ENCODE results near the gene ACTR3C. TPM values are rescaled to one million over a fixed set of nuclear protein-coding genes. Genes with fewer than 3 reads are reported as not detected.
A peak's percentile ranks its signal among the peaks of the same experiment; 100 is the strongest.

The ACTR3C gene
- total and polyA plus RNA-seq, 2 of the 13 experiments (the other 11 are each of a cell fraction or from before 2014, with no cell fraction given), result 3.8 to 7.5 TPM

DNA sequence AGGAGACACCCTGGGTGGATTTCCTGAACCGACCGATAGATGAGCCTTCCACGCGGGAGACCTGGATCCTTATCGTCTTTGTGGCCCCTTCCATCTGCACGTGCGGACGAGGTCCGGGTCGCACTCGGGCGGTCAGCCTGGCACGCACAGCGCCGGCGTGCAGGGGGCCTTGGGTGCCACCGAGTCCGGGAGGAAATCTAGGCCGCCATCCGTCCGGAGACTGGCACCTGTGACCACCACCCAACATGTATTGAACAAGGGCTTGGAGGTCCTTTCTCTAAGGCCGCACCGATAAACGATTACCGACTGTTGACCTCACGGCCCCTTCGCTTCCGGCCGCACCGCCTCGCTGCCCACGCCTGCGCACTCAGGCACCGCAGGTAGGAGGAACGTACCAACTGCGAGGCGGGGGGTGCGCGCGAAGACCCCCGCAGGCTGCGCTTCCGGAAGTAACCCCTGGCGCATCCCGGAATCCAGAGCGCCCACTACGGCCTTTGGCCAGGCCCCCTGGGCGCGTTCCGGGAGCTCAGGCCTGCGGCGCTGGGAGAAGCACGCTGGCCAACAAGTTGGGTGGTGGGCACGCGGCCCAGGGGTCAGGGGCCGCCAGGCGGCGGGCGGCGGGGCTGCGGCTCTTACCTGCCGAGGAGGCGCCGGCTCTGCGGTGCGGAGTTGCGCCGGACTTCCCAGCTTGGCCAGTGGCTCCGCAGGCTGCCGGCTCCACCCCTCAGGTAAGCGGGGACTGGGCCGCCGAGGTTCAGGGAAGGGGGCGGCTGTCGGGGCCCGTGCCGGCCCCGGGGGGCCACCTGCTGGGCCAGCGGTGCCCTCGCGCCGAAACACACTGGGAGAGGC is at the start of gene ACTR3C, which contains the start of gene LRRC61 (continued):
- TF ChIP-seq GPN1 (CRISPR knock-in tag; IDR thresholded peaks at IDR 0.05; ENCODE audit: borderline replicate concordance) (0 out of 2 replicates have a peak, but pooled peaks have one; percentile 43), SRY (CRISPR knock-in tag; IDR thresholded peaks at IDR 0.05) (peak; percentile 93), HCFC1 (IDR thresholded peaks at IDR 0.05; ENCODE audit: low read depth, low read length) (peak; percentile 11; the same call in 1 of the 2 replicates), SIN3A (IDR thresholded peaks at IDR 0.05; ENCODE audit: borderline replicate concordance, low read depth, low read length) (peak; percentile 75; the same call in 1 of the 2 replicates), SMAD1 (CRISPR knock-in tag; IDR thresholded peaks at IDR 0.05; ENCODE audit: borderline replicate concordance, low read depth) (peak; percentile 92), ZNF747 (CRISPR knock-in tag; IDR thresholded peaks at IDR 0.05; ENCODE audit: borderline replicate concordance) (peak; percentile 94), ELF4 (CRISPR knock-in tag; IDR thresholded peaks at IDR 0.05; ENCODE audit: borderline replicate concordance) (peak; percentile 88; the same call in 1 of the 2 replicates), SMYD3 (CRISPR knock-in tag; IDR thresholded peaks at IDR 0.05) (no peak), ZNF607 (CRISPR knock-in tag; IDR thresholded peaks at IDR 0.05; ENCODE audit: borderline replicate concordance) (peak; percentile 94), ZBTB7B (CRISPR knock-in tag; IDR thresholded peaks at IDR 0.05) (peak; percentile 100), RFX3 (CRISPR knock-in tag; IDR thresholded peaks at IDR 0.05) (no peak), MIER3 (CRISPR knock-in tag; IDR thresholded peaks at IDR 0.05; ENCODE audit: borderline replicate concordance) (peak; percentile 78; the same call in 1 of the 2 replicates), GABPA (IDR thresholded peaks at IDR 0.05; ENCODE audit: low read depth, low read length) (peak; percentile 73), GABPA (CRISPR knock-in tag; IDR thresholded peaks at IDR 0.05; ENCODE audit: low read depth) (peak; percentile 91), POGZ (CRISPR knock-in tag; IDR thresholded peaks at IDR 0.05) (peak; percentile 89), KDM5B (CRISPR knock-in tag; IDR thresholded peaks at IDR 0.05; ENCODE audit: borderline replicate concordance) (peak; percentile 96; the same call in 1 of the 2 replicates), ZC3H4 (CRISPR knock-in tag; IDR thresholded peaks at IDR 0.05; ENCODE audit: borderline replicate concordance) (peak; percentile 47; the same call in 1 of the 2 replicates), ZSCAN9 (CRISPR knock-in tag; IDR thresholded peaks at IDR 0.05; ENCODE audit: borderline replicate concordance) (no peak), ZNF160 (CRISPR knock-in tag; IDR thresholded peaks at IDR 0.05) (peak; percentile 77)
- TF ChIP-seq, protein P1, sequence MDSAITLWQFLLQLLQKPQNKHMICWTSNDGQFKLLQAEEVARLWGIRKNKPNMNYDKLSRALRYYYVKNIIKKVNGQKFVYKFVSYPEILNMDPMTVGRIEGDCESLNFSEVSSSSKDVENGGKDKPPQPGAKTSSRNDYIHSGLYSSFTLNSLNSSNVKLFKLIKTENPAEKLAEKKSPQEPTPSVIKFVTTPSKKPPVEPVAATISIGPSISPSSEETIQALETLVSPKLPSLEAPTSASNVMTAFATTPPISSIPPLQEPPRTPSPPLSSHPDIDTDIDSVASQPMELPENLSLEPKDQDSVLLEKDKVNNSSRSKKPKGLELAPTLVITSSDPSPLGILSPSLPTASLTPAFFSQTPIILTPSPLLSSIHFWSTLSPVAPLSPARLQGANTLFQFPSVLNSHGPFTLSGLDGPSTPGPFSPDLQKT (CRISPR knock-in tag; IDR thresholded peaks at IDR 0.05; ENCODE audit: borderline replicate concordance), result peak; percentile 83; the same call in 1 of the 2 replicates
- TF ChIP-seq, protein P2, sequence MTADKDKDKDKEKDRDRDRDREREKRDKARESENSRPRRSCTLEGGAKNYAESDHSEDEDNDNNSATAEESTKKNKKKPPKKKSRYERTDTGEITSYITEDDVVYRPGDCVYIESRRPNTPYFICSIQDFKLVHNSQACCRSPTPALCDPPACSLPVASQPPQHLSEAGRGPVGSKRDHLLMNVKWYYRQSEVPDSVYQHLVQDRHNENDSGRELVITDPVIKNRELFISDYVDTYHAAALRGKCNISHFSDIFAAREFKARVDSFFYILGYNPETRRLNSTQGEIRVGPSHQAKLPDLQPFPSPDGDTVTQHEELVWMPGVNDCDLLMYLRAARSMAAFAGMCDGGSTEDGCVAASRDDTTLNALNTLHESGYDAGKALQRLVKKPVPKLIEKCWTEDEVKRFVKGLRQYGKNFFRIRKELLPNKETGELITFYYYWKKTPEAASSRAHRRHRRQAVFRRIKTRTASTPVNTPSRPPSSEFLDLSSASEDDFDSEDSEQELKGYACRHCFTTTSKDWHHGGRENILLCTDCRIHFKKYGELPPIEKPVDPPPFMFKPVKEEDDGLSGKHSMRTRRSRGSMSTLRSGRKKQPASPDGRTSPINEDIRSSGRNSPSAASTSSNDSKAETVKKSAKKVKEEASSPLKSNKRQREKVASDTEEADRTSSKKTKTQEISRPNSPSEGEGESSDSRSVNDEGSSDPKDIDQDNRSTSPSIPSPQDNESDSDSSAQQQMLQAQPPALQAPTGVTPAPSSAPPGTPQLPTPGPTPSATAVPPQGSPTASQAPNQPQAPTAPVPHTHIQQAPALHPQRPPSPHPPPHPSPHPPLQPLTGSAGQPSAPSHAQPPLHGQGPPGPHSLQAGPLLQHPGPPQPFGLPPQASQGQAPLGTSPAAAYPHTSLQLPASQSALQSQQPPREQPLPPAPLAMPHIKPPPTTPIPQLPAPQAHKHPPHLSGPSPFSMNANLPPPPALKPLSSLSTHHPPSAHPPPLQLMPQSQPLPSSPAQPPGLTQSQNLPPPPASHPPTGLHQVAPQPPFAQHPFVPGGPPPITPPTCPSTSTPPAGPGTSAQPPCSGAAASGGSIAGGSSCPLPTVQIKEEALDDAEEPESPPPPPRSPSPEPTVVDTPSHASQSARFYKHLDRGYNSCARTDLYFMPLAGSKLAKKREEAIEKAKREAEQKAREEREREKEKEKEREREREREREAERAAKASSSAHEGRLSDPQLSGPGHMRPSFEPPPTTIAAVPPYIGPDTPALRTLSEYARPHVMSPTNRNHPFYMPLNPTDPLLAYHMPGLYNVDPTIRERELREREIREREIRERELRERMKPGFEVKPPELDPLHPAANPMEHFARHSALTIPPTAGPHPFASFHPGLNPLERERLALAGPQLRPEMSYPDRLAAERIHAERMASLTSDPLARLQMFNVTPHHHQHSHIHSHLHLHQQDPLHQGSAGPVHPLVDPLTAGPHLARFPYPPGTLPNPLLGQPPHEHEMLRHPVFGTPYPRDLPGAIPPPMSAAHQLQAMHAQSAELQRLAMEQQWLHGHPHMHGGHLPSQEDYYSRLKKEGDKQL (CRISPR knock-in tag; IDR thresholded peaks at IDR 0.05; ENCODE audit: low read depth), result peak; percentile 43; the same call in 1 of the 2 replicates
- TF ChIP-seq, protein P3, sequence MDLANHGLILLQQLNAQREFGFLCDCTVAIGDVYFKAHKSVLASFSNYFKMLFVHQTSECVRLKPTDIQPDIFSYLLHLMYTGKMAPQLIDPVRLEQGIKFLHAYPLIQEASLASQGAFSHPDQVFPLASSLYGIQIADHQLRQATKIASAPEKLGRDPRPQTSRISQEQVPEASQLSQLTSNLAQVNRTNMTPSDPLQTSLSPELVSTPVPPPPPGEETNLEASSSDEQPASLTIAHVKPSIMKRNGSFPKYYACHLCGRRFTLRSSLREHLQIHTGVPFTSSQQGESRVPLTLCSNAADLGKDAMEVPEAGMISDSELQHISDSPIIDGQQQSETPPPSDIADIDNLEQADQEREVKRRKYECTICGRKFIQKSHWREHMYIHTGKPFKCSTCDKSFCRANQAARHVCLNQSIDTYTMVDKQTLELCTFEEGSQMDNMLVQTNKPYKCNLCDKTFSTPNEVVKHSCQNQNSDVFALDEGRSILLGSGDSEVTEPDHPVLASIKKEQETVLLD (CRISPR knock-in tag; IDR thresholded peaks at IDR 0.05; ENCODE audit: low read depth), result peak; percentile 81

Measured in HepG2 (cell line).